ENCODE data around the gene FNDC5. TPM values are rescaled to one million over a fixed set of nuclear protein-coding genes. Genes with fewer than 3 reads are reported as not detected.
A peak's percentile ranks its signal among the peaks of the same experiment; 100 is the strongest.

FNDC5 gene
- polyA plus RNA-seq (2013) = 1.1 and 1.3 TPM in 2 replicates

DNA sequence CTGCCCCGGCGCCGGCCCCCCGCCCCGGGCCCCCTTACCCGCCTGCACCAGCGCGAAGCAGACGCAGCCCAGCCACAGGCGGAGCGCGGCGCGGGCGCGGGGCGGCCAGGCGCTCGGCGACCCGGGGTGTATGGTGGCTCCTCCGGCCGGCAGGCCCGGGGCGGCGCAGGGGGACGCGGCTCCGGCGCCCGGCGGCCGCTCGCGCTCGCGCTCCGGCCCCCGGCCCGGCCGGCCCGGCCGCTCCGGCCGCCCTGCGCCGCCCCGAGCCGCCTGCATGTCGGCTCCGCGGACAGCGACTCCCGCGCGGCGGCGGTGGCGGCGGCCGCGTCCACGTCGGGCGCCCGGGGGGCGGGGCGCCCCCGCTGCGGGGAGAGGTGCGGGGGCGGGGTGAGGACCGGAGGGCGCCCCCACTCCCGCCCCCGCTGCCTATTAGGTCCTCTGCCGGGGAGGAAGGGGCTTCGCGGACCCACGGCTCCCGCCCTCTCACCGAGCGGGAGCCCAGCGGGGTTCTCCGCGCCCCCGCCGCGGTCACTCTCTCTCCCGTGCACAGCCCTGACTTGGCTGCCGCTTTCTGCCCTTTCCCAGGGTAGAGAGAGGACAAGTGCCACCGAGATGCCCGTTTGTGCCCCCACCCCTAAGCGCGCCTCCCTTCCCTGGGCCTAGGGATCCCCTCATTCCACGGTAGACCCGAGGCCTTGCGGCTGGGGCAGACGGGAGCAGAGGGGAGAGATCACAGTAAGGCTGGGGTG, at the start of gene FNDC5:
Gene FNDC5, minus strand, starts transcription at position 298 of the 749 bp plus-strand sequence.
- Histone ChIP-seq H4K12ac (ENCODE audit: low read depth, low read length) (peak within 1 kb of the TSS; percentile 48), H2AK5ac (ENCODE audit: low read length) (no peak within 1 kb of the TSS), H3K79me2 (ENCODE audit: control insufficient read depth, insufficient read depth, low read length, poor library complexity) (no peaks in the 10 kb centered on the region), H3K9me3 (ENCODE audit: insufficient read depth, low read depth, low read length) (peaks cover 2% of the 10 kb centered on the region), H4K8ac (ENCODE audit: low read depth, low read length) (no peak within 1 kb of the TSS), H3K14ac (ENCODE audit: low read length) (peak within 1 kb of the TSS; percentile 21), H3K4ac (ENCODE audit: low read depth, low read length) (no peak within 1 kb of the TSS), H3K27ac (ENCODE audit: low read depth, low read length) (no peak within 1 kb of the TSS), H3K36me3 (ENCODE audit: control insufficient read depth in 1 of 2, insufficient read depth in 2 of 2, low read length in 2 of 2) (no peaks in the 10 kb centered on the region), H3K79me1 (ENCODE audit: low read length) (peaks cover 5% of the 10 kb centered on the region), H3K9ac (ENCODE audit: low read length) (no peak within 1 kb of the TSS), H3K4me2 (ENCODE audit: low read length) (peak within 1 kb of the TSS; percentile 69), H2AFZ (ENCODE audit: insufficient read depth, low read length, poor library complexity) (no peak within 1 kb of the TSS), H3K23ac (ENCODE audit: low read length) (no peak within 1 kb of the TSS), H3K4me3 (ENCODE audit: low read depth, low read length) (peak within 1 kb of the TSS; percentile 17), H2BK120ac (ENCODE audit: insufficient read depth, low read length, poor library complexity) (no peak within 1 kb of the TSS), H3K27me3 (ENCODE audit: insufficient read depth, low read length) (peaks cover 21% of the 10 kb centered on the region), H2BK12ac (ENCODE audit: low read length) (no peak within 1 kb of the TSS), H3K18ac (ENCODE audit: low read length) (peak within 1 kb of the TSS; percentile 30), H2BK5ac (ENCODE audit: low read depth, low read length, poor library complexity) (no peak within 1 kb of the TSS), H3K4me1 (ENCODE audit: control insufficient read depth in 1 of 2, insufficient read depth in 2 of 2, low read length in 2 of 2) (peaks cover 6% of the 10 kb centered on the region in 2 experiments), H4K91ac (ENCODE audit: low read depth, low read length) (no peak within 1 kb of the TSS)
- peak in 1 of 2 donors; percentile 23 for DNase-seq
- no CpG with 5 or more reads among the region's 99 CpGs for WGBS (ENCODE audit: extremely low coverage, insufficient coverage, insufficient read length)

DNA sequence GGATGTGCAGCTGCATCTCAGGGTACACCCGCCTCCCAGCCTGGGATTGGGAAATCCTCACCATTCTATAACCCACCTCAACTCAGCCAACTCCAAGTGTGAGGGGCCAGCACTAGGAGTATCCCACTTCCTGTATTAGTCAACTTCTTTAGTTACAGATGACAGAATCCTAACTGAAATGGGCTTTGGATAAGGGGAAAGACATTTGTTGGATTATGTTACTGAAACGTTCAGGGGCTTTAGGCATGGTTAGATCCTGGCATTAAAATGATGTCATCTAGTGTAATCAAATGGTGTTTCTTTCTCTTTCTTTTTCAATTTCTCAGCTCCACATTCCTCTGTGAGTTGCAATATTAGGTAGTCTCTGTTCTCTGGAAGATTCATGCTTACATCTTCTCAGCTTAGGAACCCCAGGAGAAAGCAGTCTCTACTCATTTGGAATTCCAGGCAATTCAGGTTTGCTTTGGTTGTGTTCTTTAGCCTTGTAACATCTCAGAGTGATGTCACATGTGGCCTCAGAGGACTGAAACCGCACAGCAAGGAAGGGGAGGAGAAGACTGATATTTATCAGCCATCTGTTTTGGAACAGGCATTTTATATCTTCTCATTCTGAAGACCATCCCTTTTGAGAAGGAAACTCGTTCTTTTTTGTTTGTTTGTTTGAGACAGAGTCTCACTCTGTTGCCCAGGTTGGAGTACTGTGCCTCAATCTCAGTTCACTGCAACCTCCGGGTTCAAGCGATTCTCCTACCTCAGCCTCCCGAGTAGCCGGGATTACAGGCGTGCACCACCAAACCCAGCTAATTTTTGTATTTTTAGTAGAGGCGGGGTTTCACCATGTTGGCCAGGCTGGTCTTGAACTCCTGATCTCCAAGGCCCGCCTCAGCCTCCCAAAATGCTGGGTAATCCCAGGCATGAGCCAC, 49.4 kb upstream of the FNDC5 start:
- Histone ChIP-seq H3K4me3 (ENCODE audit: low read depth, low read length) (no peak overlapping the region), H4K12ac (ENCODE audit: low read depth, low read length) (no peak overlapping the region), H2AK5ac (ENCODE audit: low read length) (no peak overlapping the region), H3K4me2 (ENCODE audit: low read length) (no peak overlapping the region), H2BK120ac (ENCODE audit: insufficient read depth, low read length, poor library complexity) (no peak overlapping the region), H3K27ac (ENCODE audit: low read depth, low read length) (no peak overlapping the region), H3K27me3 (ENCODE audit: insufficient read depth, low read length) (no peaks in the 10 kb centered on the region), H3K9ac (ENCODE audit: low read length) (no peak overlapping the region), H3K14ac (ENCODE audit: low read length) (peak overlapping the region; percentile 48), H3K9me3 (ENCODE audit: insufficient read depth, low read depth, low read length) (no peaks in the 10 kb centered on the region), H3K36me3 (ENCODE audit: control insufficient read depth in 1 of 2, insufficient read depth in 2 of 2, low read length in 2 of 2) (no peaks in the 10 kb centered on the region), H3K23ac (ENCODE audit: low read length) (no peak overlapping the region), H2BK12ac (ENCODE audit: low read length) (peak overlapping the region; percentile 75), H3K79me1 (ENCODE audit: low read length) (peaks cover 13% of the 10 kb centered on the region), H2BK5ac (ENCODE audit: low read depth, low read length, poor library complexity) (peak overlapping the region; percentile 14), H3K4ac (ENCODE audit: low read depth, low read length) (no peak overlapping the region), H4K8ac (ENCODE audit: low read depth, low read length) (no peak overlapping the region), H3K18ac (ENCODE audit: low read length) (no peak overlapping the region), H3K79me2 (ENCODE audit: control insufficient read depth, insufficient read depth, low read length, poor library complexity) (no peaks in the 10 kb centered on the region), H2AFZ (ENCODE audit: insufficient read depth, low read length, poor library complexity) (no peak overlapping the region), H4K91ac (ENCODE audit: low read depth, low read length) (peak overlapping the region; percentile 70), H3K4me1 (ENCODE audit: control insufficient read depth in 1 of 2, insufficient read depth in 2 of 2, low read length in 2 of 2) (peaks cover 13% of the 10 kb centered on the region in 2 experiments)
- WGBS (ENCODE audit: extremely low coverage, insufficient coverage, insufficient read length) = no CpG with 5 or more reads among the region's 11 CpGs
- no peak for DNase-seq

DNA sequence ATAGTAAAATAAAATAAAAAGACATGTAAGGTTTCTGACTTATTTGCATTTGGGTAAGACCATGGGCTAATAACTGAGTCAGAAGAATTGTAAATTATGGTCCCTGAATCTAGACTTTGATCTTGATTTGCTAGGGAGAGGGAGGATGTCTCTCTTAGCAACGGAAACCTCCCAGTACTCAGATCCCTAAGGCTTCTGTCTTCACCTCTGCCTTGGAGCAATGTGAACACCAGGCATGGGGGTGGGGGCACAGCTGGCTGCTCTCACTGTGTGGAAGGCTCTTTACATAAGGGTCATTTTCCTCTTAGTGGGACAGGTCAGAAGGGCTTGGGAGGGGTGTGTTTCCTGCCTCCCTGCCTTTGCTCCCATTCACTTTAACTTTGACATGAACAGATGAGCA, 47.5 kb upstream of the FNDC5 start:
- WGBS (ENCODE audit: extremely low coverage, insufficient coverage, insufficient read length) = no CpG with 5 or more reads among the region's 1 CpG
- peaks cover 3% of the 10 kb centered on the region for H3K79me1 ChIP-seq (ENCODE audit: low read length)
- no peak overlapping the region for H2BK12ac ChIP-seq (ENCODE audit: low read length)
- H3K23ac ChIP-seq (ENCODE audit: low read length) = no peak overlapping the region
- H3K18ac ChIP-seq (ENCODE audit: low read length) = no peak overlapping the region
- no peak overlapping the region for H3K9ac ChIP-seq (ENCODE audit: low read length)
- no peaks in the 10 kb centered on the region for H3K9me3 ChIP-seq (ENCODE audit: insufficient read depth, low read depth, low read length)
- no peak overlapping the region for H4K8ac ChIP-seq (ENCODE audit: low read depth, low read length)
- H2BK5ac ChIP-seq (ENCODE audit: low read depth, low read length, poor library complexity) = no peak overlapping the region
- H4K91ac ChIP-seq (ENCODE audit: low read depth, low read length) = no peak overlapping the region
- H3K14ac ChIP-seq (ENCODE audit: low read length) = no peak overlapping the region
- H2AFZ ChIP-seq (ENCODE audit: insufficient read depth, low read length, poor library complexity) = no peak overlapping the region
- H4K12ac ChIP-seq (ENCODE audit: low read depth, low read length) = no peak overlapping the region
- no peak overlapping the region for H3K4me3 ChIP-seq (ENCODE audit: low read depth, low read length)
- H3K36me3 ChIP-seq (ENCODE audit: control insufficient read depth in 1 of 2, insufficient read depth in 2 of 2, low read length in 2 of 2) = no peaks in the 10 kb centered on the region
- DNase-seq = no peak
- no peaks in the 10 kb centered on the region for H3K79me2 ChIP-seq (ENCODE audit: control insufficient read depth, insufficient read depth, low read length, poor library complexity)
- no peak overlapping the region for H2AK5ac ChIP-seq (ENCODE audit: low read length)
- no peak overlapping the region for H3K4ac ChIP-seq (ENCODE audit: low read depth, low read length)
- H2BK120ac ChIP-seq (ENCODE audit: insufficient read depth, low read length, poor library complexity) = no peak overlapping the region
- no peak overlapping the region for H3K4me2 ChIP-seq (ENCODE audit: low read length)
- no peaks in the 10 kb centered on the region for H3K27me3 ChIP-seq (ENCODE audit: insufficient read depth, low read length)
- no peak overlapping the region for H3K27ac ChIP-seq (ENCODE audit: low read depth, low read length)
- peaks cover 6 to 8% of the 10 kb centered on the region in 2 experiments for H3K4me1 ChIP-seq (ENCODE audit: control insufficient read depth in 1 of 2, insufficient read depth in 2 of 2, low read length in 2 of 2)

DNA sequence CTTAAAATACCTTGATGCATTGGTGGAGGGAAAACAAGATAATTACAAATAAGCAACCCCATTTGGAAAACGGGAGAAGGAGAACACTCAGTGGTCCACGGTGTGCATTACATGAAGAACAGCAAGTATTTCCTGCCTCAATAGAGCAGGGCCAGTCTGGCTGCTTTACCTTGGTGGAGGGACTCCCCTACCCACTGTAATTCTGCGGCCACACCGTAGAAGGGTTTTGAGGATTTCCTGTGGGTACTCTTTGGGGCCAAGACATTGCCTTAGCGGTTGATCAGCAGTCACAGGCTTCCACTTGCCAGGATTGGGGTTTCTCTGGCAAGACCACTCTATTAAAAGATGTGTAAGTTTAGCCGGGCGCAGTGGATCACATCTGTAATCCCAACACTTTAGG, 46.8 kb upstream of the FNDC5 start:
- Histone ChIP-seq H2AK5ac (ENCODE audit: low read length) (no peak overlapping the region), H3K79me1 (ENCODE audit: low read length) (peaks cover 3% of the 10 kb centered on the region), H4K8ac (ENCODE audit: low read depth, low read length) (no peak overlapping the region), H2AFZ (ENCODE audit: insufficient read depth, low read length, poor library complexity) (no peak overlapping the region), H3K9ac (ENCODE audit: low read length) (no peak overlapping the region), H4K91ac (ENCODE audit: low read depth, low read length) (no peak overlapping the region), H2BK12ac (ENCODE audit: low read length) (no peak overlapping the region), H3K4me1 (ENCODE audit: control insufficient read depth in 1 of 2, insufficient read depth in 2 of 2, low read length in 2 of 2) (peaks cover 6 to 8% of the 10 kb centered on the region in 2 experiments), H3K79me2 (ENCODE audit: control insufficient read depth, insufficient read depth, low read length, poor library complexity) (no peaks in the 10 kb centered on the region), H2BK5ac (ENCODE audit: low read depth, low read length, poor library complexity) (no peak overlapping the region), H2BK120ac (ENCODE audit: insufficient read depth, low read length, poor library complexity) (no peak overlapping the region), H3K4me3 (ENCODE audit: low read depth, low read length) (no peak overlapping the region), H3K9me3 (ENCODE audit: insufficient read depth, low read depth, low read length) (no peaks in the 10 kb centered on the region), H3K23ac (ENCODE audit: low read length) (no peak overlapping the region), H4K12ac (ENCODE audit: low read depth, low read length) (no peak overlapping the region), H3K36me3 (ENCODE audit: control insufficient read depth in 1 of 2, insufficient read depth in 2 of 2, low read length in 2 of 2) (no peaks in the 10 kb centered on the region), H3K4me2 (ENCODE audit: low read length) (no peak overlapping the region), H3K27ac (ENCODE audit: low read depth, low read length) (no peak overlapping the region), H3K18ac (ENCODE audit: low read length) (no peak overlapping the region), H3K14ac (ENCODE audit: low read length) (no peak overlapping the region), H3K27me3 (ENCODE audit: insufficient read depth, low read length) (no peaks in the 10 kb centered on the region), H3K4ac (ENCODE audit: low read depth, low read length) (no peak overlapping the region)
- no peak for DNase-seq
- no CpG with 5 or more reads among the region's 7 CpGs for WGBS (ENCODE audit: extremely low coverage, insufficient coverage, insufficient read length)
